ENCODE data around the gene MESD. TPM values are rescaled to one million over a fixed set of nuclear protein-coding genes. Genes with fewer than 3 reads are reported as not detected.

The MESD gene
- total RNA-seq, 1 experiment from 2014 or later: 28.2 TPM

GRCh38 chr15:80997692-80998091 is 8.1 kb upstream of the MESD start:
- H3K27me3 ChIP-seq (ENCODE audit: control insufficient read depth, insufficient read depth, low read length): no peaks in the 10 kb centered on the region
- H3K4me3 ChIP-seq (ENCODE audit: low read depth in 2 of 2, low read length in 2 of 2): no peak overlapping the region
- no TSS peak for BruUV-seq (replicated peaks)
- H3K4me1 ChIP-seq (ENCODE audit: control insufficient read depth, insufficient read depth, low read length): peaks cover 9% of the 10 kb centered on the region
- ChIA-PET CTCF (no interaction called here), POLR2A (no interaction called here)
- in situ Hi-C loops (cut with HindIII; ENCODE audit: low pct_unique_long_range_greater_than_20kb, low sequenced_read_pairs): no loop called here
- no peak for TF ChIP-seq CTCF (IDR thresholded peaks at IDR 0.05)
- no peak for TF ChIP-seq POLR2AphosphoS5 (IDR thresholded peaks at IDR 0.05; ENCODE audit: low read depth, low read length)
- TF ChIP-seq SIN3A (IDR thresholded peaks at IDR 0.05; ENCODE audit: borderline replicate concordance, insufficient read depth, low read depth, low read length): no peak
- TF ChIP-seq TCF7L2 (IDR thresholded peaks at IDR 0.05; ENCODE audit: low read depth, low read length): no peak
- TF ChIP-seq, protein P1, sequence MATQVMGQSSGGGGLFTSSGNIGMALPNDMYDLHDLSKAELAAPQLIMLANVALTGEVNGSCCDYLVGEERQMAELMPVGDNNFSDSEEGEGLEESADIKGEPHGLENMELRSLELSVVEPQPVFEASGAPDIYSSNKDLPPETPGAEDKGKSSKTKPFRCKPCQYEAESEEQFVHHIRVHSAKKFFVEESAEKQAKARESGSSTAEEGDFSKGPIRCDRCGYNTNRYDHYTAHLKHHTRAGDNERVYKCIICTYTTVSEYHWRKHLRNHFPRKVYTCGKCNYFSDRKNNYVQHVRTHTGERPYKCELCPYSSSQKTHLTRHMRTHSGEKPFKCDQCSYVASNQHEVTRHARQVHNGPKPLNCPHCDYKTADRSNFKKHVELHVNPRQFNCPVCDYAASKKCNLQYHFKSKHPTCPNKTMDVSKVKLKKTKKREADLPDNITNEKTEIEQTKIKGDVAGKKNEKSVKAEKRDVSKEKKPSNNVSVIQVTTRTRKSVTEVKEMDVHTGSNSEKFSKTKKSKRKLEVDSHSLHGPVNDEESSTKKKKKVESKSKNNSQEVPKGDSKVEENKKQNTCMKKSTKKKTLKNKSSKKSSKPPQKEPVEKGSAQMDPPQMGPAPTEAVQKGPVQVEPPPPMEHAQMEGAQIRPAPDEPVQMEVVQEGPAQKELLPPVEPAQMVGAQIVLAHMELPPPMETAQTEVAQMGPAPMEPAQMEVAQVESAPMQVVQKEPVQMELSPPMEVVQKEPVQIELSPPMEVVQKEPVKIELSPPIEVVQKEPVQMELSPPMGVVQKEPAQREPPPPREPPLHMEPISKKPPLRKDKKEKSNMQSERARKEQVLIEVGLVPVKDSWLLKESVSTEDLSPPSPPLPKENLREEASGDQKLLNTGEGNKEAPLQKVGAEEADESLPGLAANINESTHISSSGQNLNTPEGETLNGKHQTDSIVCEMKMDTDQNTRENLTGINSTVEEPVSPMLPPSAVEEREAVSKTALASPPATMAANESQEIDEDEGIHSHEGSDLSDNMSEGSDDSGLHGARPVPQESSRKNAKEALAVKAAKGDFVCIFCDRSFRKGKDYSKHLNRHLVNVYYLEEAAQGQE (IDR thresholded peaks at IDR 0.05; ENCODE audit: insufficient read depth in 1 of 2, low read depth in 2 of 2, low read length in 1 of 2): no peak
- ATAC-seq (no peak), DNase-seq (ENCODE audit: low read depth, low spot score) (no peak)
- H3K9me3 ChIP-seq (ENCODE audit: control insufficient read depth, insufficient read depth, low read depth, low read length): no peaks in the 10 kb centered on the region
- no peaks in the 10 kb centered on the region; the same call in 1 of the 2 replicates for H3K36me3 ChIP-seq (ENCODE audit: control insufficient read depth, insufficient read depth, low read length)
- intact Hi-C loops (cut with micrococcal nuclease; ENCODE audit: unreplicated experiment): loop anchor here (10.0 kb wide), 1 partner anchor 107 kb away; no protein-coding TSS in a partner anchor
- H3K27ac ChIP-seq (ENCODE audit: low read length): no peak overlapping the region

- H3K4me3 ChIP-seq (ENCODE audit: low read depth in 2 of 2, low read length in 2 of 2): no peak overlapping the region
- H3K9me3 ChIP-seq (ENCODE audit: control insufficient read depth, insufficient read depth, low read depth, low read length): no peaks in the 10 kb centered on the region
- DNase-seq (ENCODE audit: low read depth, low spot score) (no peak), ATAC-seq (no peak)
- peak; percentile 70 for TF ChIP-seq CTCF (IDR thresholded peaks at IDR 0.05)
- TF ChIP-seq, protein P1 (IDR thresholded peaks at IDR 0.05; ENCODE audit: insufficient read depth in 1 of 2, low read depth in 2 of 2, low read length in 1 of 2): no peak
- intact Hi-C loops (cut with micrococcal nuclease; ENCODE audit: unreplicated experiment) (loop anchor here (10.0 kb wide), 1 partner anchor 109 kb away; no protein-coding TSS in a partner anchor), in situ Hi-C loops (cut with HindIII; ENCODE audit: low pct_unique_long_range_greater_than_20kb, low sequenced_read_pairs) (no loop called here)
- peaks cover 9% of the 10 kb centered on the region for H3K4me1 ChIP-seq (ENCODE audit: control insufficient read depth, insufficient read depth, low read length)
- no peaks in the 10 kb centered on the region for H3K27me3 ChIP-seq (ENCODE audit: control insufficient read depth, insufficient read depth, low read length)
- ChIA-PET POLR2A (no interaction called here), CTCF (no interaction called here)
- BruUV-seq (replicated peaks): no TSS peak
- H3K27ac ChIP-seq (ENCODE audit: low read length): no peak overlapping the region
- no peaks in the 10 kb centered on the region; the same call in 1 of the 2 replicates for H3K36me3 ChIP-seq (ENCODE audit: control insufficient read depth, insufficient read depth, low read length)
Measured at GRCh38 chr15:80996247-80996646, 6.6 kb upstream of the MESD start.
